ENCODE measurements around the gene ANKRD66.
"Not testable (repeated sequence)": the region's sequence is repeated elsewhere in the genome, so short reads cannot be mapped to it uniquely, and the experiment has no call there.

Gene ANKRD66

GRCh38 chr6:46746696-46747095, at the start of gene ANKRD66:
Gene ANKRD66 (plus strand): TSS chr6:46746933. CDS start chr6:46751949, 5,016 bp downstream.
- peak; percentile 30 for DNase-seq

- DNase-seq, result no peak
Observed at GRCh38 chr6:46699970-46700369, 46.8 kb upstream of the ANKRD66 start.

- DNase-seq, result no peak
Observed at GRCh38 chr6:46704562-46704961, 42.2 kb upstream of the ANKRD66 start.

- DNase-seq, result no peak
Observed at GRCh38 chr6:46706464-46706863, 40.3 kb upstream of the ANKRD66 start.

- no peak for DNase-seq
Observed at GRCh38 chr6:46711491-46711890, 35.2 kb upstream of the ANKRD66 start.

- DNase-seq, result no peak
Observed at GRCh38 chr6:46715141-46715540, 31.6 kb upstream of the ANKRD66 start.

- no peak for DNase-seq
Observed at GRCh38 chr6:46719099-46719498, 27.6 kb upstream of the ANKRD66 start.

GRCh38 chr6:46720401-46720800, 26.3 kb upstream of the ANKRD66 start:
- no peak for DNase-seq

- DNase-seq, result no peak
Observed at GRCh38 chr6:46729787-46730326, 16.9 kb upstream of the ANKRD66 start.

GRCh38 chr6:46730921-46731461, 15.7 kb upstream of the ANKRD66 start:
- DNase-seq, result no peak

- DNase-seq, result no peak
Observed at GRCh38 chr6:46733341-46733801, 13.4 kb upstream of the ANKRD66 start.

GRCh38 chr6:46734867-46735719, 11.6 kb upstream of the ANKRD66 start, which contains the start of gene PLA2G7:
Gene PLA2G7 (minus strand): TSS chr6:46735375. CDS start chr6:46722891, 12,484 bp downstream.
- peak; percentile 56 for DNase-seq

GRCh38 chr6:46735720-46736031, 11.1 kb upstream of the ANKRD66 start:
- DNase-seq, result no peak

- DNase-seq, result no peak
Observed at GRCh38 chr6:46736906-46737305, 9.8 kb upstream of the ANKRD66 start.

- no peak for DNase-seq
Observed at GRCh38 chr6:46741482-46741881, 5.3 kb upstream of the ANKRD66 start.

GRCh38 chr6:46741910-46742309, 4.8 kb upstream of the ANKRD66 start:
- no peak for DNase-seq

- DNase-seq, result no peak
Observed at GRCh38 chr6:46743425-46744158, 3.1 kb upstream of the ANKRD66 start.

GRCh38 chr6:46744159-46744725, 2.5 kb upstream of the ANKRD66 start:
- not testable (repeated sequence) for DNase-seq

GRCh38 chr6:46745973-46746372, 760 bp upstream of the ANKRD66 start:
- DNase-seq, result no peak

GRCh38 chr6:46748940-46749503, 2.3 kb downstream of the ANKRD66 start:
- no peak for DNase-seq

GRCh38 chr6:46749731-46750130, 3.0 kb downstream of the ANKRD66 start:
- DNase-seq, result no peak

- DNase-seq, result no peak
Observed at GRCh38 chr6:46751658-46752057, 4.9 kb downstream of the ANKRD66 start.

GRCh38 chr6:46755865-46756264, 9.1 kb downstream of the ANKRD66 start:
- DNase-seq, result no peak

All from right hindlimb (tissue), 1 donor.